HEK293 (cell line): Measurements from ENCODE around the gene PEPD.

ENCODE experiments used
- ATF2 ChIP-seq: fragments of 450-650 bp; formaldehyde crosslinking; IDR thresholded peaks from 2 replicates; pipeline ENCODE4 v1.5.1; 2016; ENCODE audit warnings: missing biosample characterization, missing genetic modification characterization, low read depth
- BCL6B ChIP-seq: fragments of 450-650 bp; formaldehyde crosslinking; IDR thresholded peaks from 2 replicates; pipeline ENCODE4 v1.5.1; 2017; ENCODE audit warnings: missing biosample characterization, missing genetic modification characterization
- INSM2 ChIP-seq: fragments of 450-650 bp; formaldehyde crosslinking; IDR thresholded peaks from 2 replicates; pipeline ENCODE4 v1.5.1; 2016; ENCODE audit warnings: missing biosample characterization, missing genetic modification characterization
- KLF16 ChIP-seq: fragments of 450-650 bp; formaldehyde crosslinking; IDR thresholded peaks from 2 replicates; pipeline ENCODE4 v1.5.1; 2017; ENCODE audit warnings: missing biosample characterization, missing genetic modification characterization
- KLF17 ChIP-seq: fragments of 450-650 bp; formaldehyde crosslinking; IDR thresholded peaks from 2 replicates; pipeline ENCODE4 v1.5.1; 2016; ENCODE audit warnings: missing biosample characterization, missing genetic modification characterization
- PBX3 ChIP-seq: sonication (generic); formaldehyde crosslinking; IDR thresholded peaks from 2 replicates; pipeline ENCODE4 v1.8.1; 2022; ENCODE audit warnings: mild to moderate bottlenecking, moderate library complexity, missing genetic modification reagents
- ZBTB10 ChIP-seq: fragments of 450-650 bp; formaldehyde crosslinking; IDR thresholded peaks from 2 replicates; pipeline ENCODE4 v1.5.1; 2016; ENCODE audit warnings: missing biosample characterization, missing genetic modification characterization
- ZFHX2 ChIP-seq: fragments of 450-650 bp; formaldehyde crosslinking; conservative IDR thresholded peaks from 2 replicates; pipeline ENCODE4 v1.5.1; 2016; ENCODE audit warnings: missing biosample characterization, missing genetic modification characterization
- ZIC2 ChIP-seq: fragments of 450-650 bp; formaldehyde crosslinking; IDR thresholded peaks from 2 replicates; pipeline ENCODE4 v1.5.1; 2016; ENCODE audit warnings: missing biosample characterization, missing genetic modification characterization
- ZNF140 ChIP-seq: fragments of 450-650 bp; formaldehyde crosslinking; IDR thresholded peaks from 2 replicates; pipeline ENCODE4 v1.5.1; 2016; ENCODE audit warnings: missing biosample characterization, missing genetic modification characterization
- ZNF16 ChIP-seq: fragments of 450-650 bp; formaldehyde crosslinking; IDR thresholded peaks from 2 replicates; pipeline ENCODE4 v1.5.1; 2016; ENCODE audit warnings: low read depth, missing biosample characterization, missing genetic modification characterization
- ZNF239 ChIP-seq: fragments of 450-650 bp; formaldehyde crosslinking; IDR thresholded peaks from 2 replicates; pipeline ENCODE4 v1.5.1; 2016; ENCODE audit warnings: missing biosample characterization, missing genetic modification characterization
- ZNF248 ChIP-seq: fragments of 450-650 bp; formaldehyde crosslinking; IDR thresholded peaks from 2 replicates; pipeline ENCODE4 v1.5.1; 2017; ENCODE audit warnings: missing biosample characterization, missing genetic modification characterization
- ZNF266 ChIP-seq: fragments of 450-650 bp; formaldehyde crosslinking; IDR thresholded peaks from 2 replicates; pipeline ENCODE4 v1.5.1; 2016; ENCODE audit warnings: missing biosample characterization, missing genetic modification characterization, low read depth
- ZNF311 ChIP-seq: fragments of 450-650 bp; formaldehyde crosslinking; IDR thresholded peaks from 2 replicates; pipeline ENCODE4 v1.5.1; 2017; ENCODE audit warnings: missing biosample characterization, missing genetic modification characterization, borderline replicate concordance
- ZNF366 ChIP-seq: fragments of 450-650 bp; formaldehyde crosslinking; conservative IDR thresholded peaks from 2 replicates; pipeline ENCODE4 v1.5.1; 2016; ENCODE audit warnings: missing biosample characterization, missing genetic modification characterization
- ZNF37A ChIP-seq: fragments of 450-650 bp; IDR thresholded peaks from 2 replicates; pipeline ENCODE4 v1.5.1; 2018; ENCODE audit warnings: missing biosample characterization, missing genetic modification characterization
- ZNF391 ChIP-seq: fragments of 450-650 bp; formaldehyde crosslinking; IDR thresholded peaks from 2 replicates; pipeline ENCODE4 v1.5.1; 2016; ENCODE audit warnings: low read depth, missing biosample characterization, missing genetic modification characterization, borderline replicate concordance
- ZNF404 ChIP-seq: fragments of 450-650 bp; formaldehyde crosslinking; IDR thresholded peaks from 2 replicates; pipeline ENCODE4 v1.5.1; 2017; ENCODE audit warnings: missing biosample characterization, missing genetic modification characterization
- ZNF449 ChIP-seq: fragments of 450-650 bp; formaldehyde crosslinking; IDR thresholded peaks from 2 replicates; pipeline ENCODE4 v1.5.1; 2017; ENCODE audit warnings: missing biosample characterization, mild to moderate bottlenecking, missing genetic modification characterization, moderate library complexity
- ZNF501 ChIP-seq: fragments of 450-650 bp; formaldehyde crosslinking; IDR thresholded peaks from 2 replicates; pipeline ENCODE4 v1.5.1; 2016; ENCODE audit warnings: missing biosample characterization, missing genetic modification characterization
- ZNF513 ChIP-seq: fragments of 450-650 bp; IDR thresholded peaks from 2 replicates; pipeline ENCODE4 v1.5.1; 2018; ENCODE audit warnings: missing biosample characterization, missing genetic modification characterization
- ZNF514 ChIP-seq: fragments of 450-650 bp; formaldehyde crosslinking; IDR thresholded peaks from 2 replicates; pipeline ENCODE4 v1.5.1; 2016; ENCODE audit warnings: missing biosample characterization, missing genetic modification characterization
- ZNF596 ChIP-seq: fragments of 450-650 bp; IDR thresholded peaks from 2 replicates; pipeline ENCODE4 v1.5.0; 2018; ENCODE audit warnings: missing biosample characterization, mild to moderate bottlenecking, missing genetic modification characterization, moderate library complexity
- ZNF600 ChIP-seq: fragments of 450-650 bp; formaldehyde crosslinking; IDR thresholded peaks from 2 replicates; pipeline ENCODE4 v1.5.1; 2016; ENCODE audit warnings: missing biosample characterization, missing genetic modification characterization
- ZNF621 ChIP-seq: fragments of 450-650 bp; formaldehyde crosslinking; IDR thresholded peaks from 2 replicates; pipeline ENCODE4 v1.5.1; 2017; ENCODE audit warnings: missing biosample characterization, missing genetic modification characterization
- ZNF670 ChIP-seq: fragments of 450-650 bp; formaldehyde crosslinking; IDR thresholded peaks from 2 replicates; pipeline ENCODE4 v1.5.1; 2016; ENCODE audit warnings: missing biosample characterization, missing genetic modification characterization, low read depth
- ZNF707 ChIP-seq: fragments of 450-650 bp; formaldehyde crosslinking; IDR thresholded peaks from 2 replicates; pipeline ENCODE4 v1.5.1; 2016; ENCODE audit warnings: missing biosample characterization, missing genetic modification characterization

Gene PEPD

GRCh38 chr19:33435706-33436359 lies 85.8 kb downstream of the PEPD start (continued):
- TF ChIP-seq ZFHX2 (tag by site-specific recombination) (no peak), PBX3 (no peak), ZNF366 (tag by site-specific recombination) (peak; percentile 92), ZNF707 (tag by site-specific recombination) (peak; percentile 13; the same call in 1 of the 2 replicates), KLF17 (tag by site-specific recombination) (no peak), ZNF16 (tag by site-specific recombination) (no peak), ZIC2 (no peak), ZNF266 (tag by site-specific recombination) (peak; percentile 15; the same call in 1 of the 2 replicates), ZNF514 (tag by site-specific recombination) (no peak), ZNF37A (tag by site-specific recombination) (no peak), ZNF239 (tag by site-specific recombination) (no peak), ZNF621 (tag by site-specific recombination) (0 out of 2 replicates have a peak, but pooled peaks have one; percentile 9), ZNF513 (tag by site-specific recombination) (peak; percentile 49; the same call in 1 of the 2 replicates), ZNF596 (tag by site-specific recombination) (no peak), ZNF449 (tag by site-specific recombination) (no peak), ZNF600 (tag by site-specific recombination) (no peak), BCL6B (tag by site-specific recombination) (0 out of 2 replicates have a peak, but pooled peaks have one; percentile 10), INSM2 (tag by site-specific recombination) (no peak), ZNF140 (tag by site-specific recombination) (no peak), ZNF391 (tag by site-specific recombination) (no peak), ZNF248 (tag by site-specific recombination) (no peak), ZBTB10 (tag by site-specific recombination) (no peak), ZNF501 (tag by site-specific recombination) (no peak), ZNF404 (no peak), ATF2 (tag by site-specific recombination) (no peak), ZNF670 (tag by site-specific recombination) (peak; percentile 76; the same call in 1 of the 2 replicates), ZNF311 (tag by site-specific recombination) (no peak), KLF16 (tag by site-specific recombination) (no peak)
